ENCODE results near the gene ING4. TPM values are rescaled to one million over a fixed set of nuclear protein-coding genes. Genes with fewer than 3 reads are reported as not detected.

The ING4 gene
- total RNA-seq, 4 donors from 2014 or later, result 53.2 to 85.0 (median 70.6) TPM

DNA sequence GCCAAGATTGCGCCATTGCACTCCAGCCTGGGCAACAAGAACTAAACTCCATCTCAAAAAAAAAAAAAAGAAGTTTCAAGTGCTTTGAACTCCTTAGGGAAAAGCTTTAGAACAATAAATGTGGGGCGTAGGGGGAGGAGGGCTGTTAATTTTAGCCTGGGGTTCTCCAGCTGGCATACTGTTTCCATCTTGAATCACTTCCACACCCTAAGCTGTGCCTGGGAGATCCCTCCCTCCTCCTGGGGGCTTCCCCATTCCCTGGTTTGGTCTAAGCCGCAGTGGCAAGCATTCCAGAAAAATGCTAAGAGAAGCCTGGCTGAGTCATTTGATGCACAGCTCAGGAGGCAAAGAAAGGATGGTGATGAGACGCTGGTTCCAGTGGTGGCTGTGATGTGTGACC lies 28.6 kb upstream of the ING4 start:
- no peaks in the 10 kb centered on the region for H3K36me3 ChIP-seq
- no peaks in the 10 kb centered on the region for H3K9me3 ChIP-seq
- no peak overlapping the region for H3K27ac ChIP-seq
- 57% methylated on average over 4 of the region's 4 CpGs for WGBS
- peaks cover 15% of the 10 kb centered on the region for H3K27me3 ChIP-seq
- H3K4me1 ChIP-seq, result peaks cover 34% of the 10 kb centered on the region
- no peak for DNase-seq (ENCODE audit: low spot score in 2 of 2)
- no peak overlapping the region for H3K4me3 ChIP-seq
- TF ChIP-seq POLR2AphosphoS5 (IDR thresholded peaks at IDR 0.05) (no peak), EP300 (IDR thresholded peaks at IDR 0.05) (no peak), POLR2A (IDR thresholded peaks at IDR 0.05) (no peak)
- TF ChIP-seq, protein P1, sequence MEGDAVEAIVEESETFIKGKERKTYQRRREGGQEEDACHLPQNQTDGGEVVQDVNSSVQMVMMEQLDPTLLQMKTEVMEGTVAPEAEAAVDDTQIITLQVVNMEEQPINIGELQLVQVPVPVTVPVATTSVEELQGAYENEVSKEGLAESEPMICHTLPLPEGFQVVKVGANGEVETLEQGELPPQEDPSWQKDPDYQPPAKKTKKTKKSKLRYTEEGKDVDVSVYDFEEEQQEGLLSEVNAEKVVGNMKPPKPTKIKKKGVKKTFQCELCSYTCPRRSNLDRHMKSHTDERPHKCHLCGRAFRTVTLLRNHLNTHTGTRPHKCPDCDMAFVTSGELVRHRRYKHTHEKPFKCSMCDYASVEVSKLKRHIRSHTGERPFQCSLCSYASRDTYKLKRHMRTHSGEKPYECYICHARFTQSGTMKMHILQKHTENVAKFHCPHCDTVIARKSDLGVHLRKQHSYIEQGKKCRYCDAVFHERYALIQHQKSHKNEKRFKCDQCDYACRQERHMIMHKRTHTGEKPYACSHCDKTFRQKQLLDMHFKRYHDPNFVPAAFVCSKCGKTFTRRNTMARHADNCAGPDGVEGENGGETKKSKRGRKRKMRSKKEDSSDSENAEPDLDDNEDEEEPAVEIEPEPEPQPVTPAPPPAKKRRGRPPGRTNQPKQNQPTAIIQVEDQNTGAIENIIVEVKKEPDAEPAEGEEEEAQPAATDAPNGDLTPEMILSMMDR (IDR thresholded peaks at IDR 0.05), result no peak

DNA sequence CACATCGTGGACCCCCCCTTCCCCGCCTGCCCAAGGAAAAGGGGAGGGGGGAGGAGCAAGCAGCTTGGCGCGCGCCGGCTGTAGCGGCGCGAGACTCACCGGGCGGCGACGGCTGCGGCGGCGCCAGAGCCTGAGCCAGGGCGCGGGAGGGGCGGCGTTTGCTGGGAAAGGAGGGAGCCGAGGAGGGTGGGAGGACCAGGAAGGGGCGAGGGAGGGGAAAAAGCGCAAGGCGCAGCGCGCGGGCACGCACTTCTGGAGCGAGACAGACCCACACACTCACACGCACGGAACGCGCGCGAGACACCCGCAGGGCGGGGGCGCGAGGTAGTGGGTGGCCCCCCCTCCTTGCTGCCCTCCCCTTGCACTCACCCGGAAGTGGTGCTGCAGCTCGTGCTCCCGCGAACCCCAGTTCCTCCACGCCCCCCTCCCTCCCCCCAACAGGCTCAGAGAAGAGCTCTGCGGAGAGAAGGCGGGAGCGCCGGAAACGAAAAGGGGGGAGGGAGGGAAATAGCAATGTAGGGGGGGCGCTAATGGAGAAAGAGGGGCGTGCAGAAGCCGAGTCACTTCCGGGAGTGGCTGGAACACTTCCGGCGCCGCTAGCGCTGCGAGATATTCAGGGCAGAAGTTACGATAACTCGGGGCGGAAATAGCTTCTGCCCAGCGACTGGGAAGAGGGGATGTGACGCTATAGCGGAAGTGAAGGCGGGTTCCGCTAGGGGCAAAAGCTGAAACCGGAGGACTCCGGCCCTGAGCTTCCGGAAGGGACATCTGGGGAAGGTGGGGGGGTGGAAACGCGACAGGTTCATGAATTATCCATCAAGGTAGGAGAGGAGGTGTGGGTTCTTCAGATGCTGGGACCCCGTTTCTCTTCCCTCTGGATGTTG lies 26.3 kb upstream of the ING4 start, which contains the start of gene ZNF384:
TSS of gene ZNF384 (minus strand) at position 377 of the 884 bp plus-strand sequence. CDS start 9,855 bp downstream, outside the sequence.
- Histone ChIP-seq H3K4me1 (peaks cover 34% of the 10 kb centered on the region), H3K9me3 (no peaks in the 10 kb centered on the region), H3K4me3 (peak within 1 kb of the TSS; percentile 84), H3K27ac (peak within 1 kb of the TSS; percentile 95), H3K36me3 (no peaks in the 10 kb centered on the region), H3K27me3 (no peaks in the 10 kb centered on the region)
- TF ChIP-seq EP300 (IDR thresholded peaks at IDR 0.05) (no peak), POLR2AphosphoS5 (IDR thresholded peaks at IDR 0.05) (peak in 2 of 3 donors; percentile 82 to 83), POLR2A (IDR thresholded peaks at IDR 0.05) (peak; percentile 40 to 50)
- TF ChIP-seq, protein P1 (IDR thresholded peaks at IDR 0.05), result peak in 1 of 2 donors; percentile 29
- WGBS, result 1% methylated on average over 69 of the region's 72 CpGs
- peak; percentile 98 to 99 for DNase-seq (ENCODE audit: low spot score in 2 of 2)

DNA sequence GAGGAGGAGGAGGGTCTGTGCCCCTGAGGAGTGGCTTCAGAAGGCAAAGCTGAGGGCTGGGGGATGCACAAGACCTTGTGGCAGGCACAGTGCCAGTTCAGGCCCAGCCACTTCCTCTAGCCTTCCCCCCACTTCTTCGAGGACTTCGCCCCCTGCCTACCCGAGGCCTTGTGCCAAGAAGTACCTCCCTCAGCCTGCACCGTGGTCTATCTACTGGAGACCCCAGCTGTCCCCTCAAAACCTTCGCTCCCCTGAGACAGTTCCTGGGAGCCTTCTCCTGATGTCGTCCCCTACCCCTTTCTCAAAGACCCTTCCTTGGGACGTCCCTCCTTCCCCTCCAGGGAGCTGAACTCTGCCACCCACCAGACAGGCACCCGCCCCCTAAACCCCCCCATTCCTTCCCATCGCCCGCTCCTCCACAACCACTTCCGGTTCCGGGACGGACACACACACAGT lies 25.7 kb upstream of the ING4 start:
- peaks cover 34% of the 10 kb centered on the region for H3K4me1 ChIP-seq

DNA sequence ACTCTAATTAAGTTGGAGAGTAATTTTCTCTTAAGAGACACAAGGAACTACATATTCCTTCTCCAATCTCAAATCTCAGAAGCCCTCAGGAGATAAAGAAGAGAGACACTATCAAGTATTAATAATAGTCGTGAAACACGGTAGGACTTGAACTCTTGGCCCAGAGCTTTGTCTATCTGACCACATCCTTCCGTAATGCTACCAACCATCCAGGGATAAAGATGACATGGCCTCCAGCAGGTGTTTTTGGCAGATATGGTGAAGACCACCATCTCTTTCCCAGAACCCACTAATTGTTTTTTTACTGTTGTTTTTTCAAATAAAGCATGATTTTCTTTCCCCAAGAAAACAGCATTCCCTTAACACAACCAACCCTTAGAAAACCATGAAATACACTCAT lies 22.9 kb upstream of the ING4 start:
- 86% methylated on average over 3 of the region's 3 CpGs for WGBS

More for the DNA sequence above, 25.7 kb upstream of the ING4 start:
- TF ChIP-seq, protein P1 (IDR thresholded peaks at IDR 0.05), result no peak
- TF ChIP-seq POLR2AphosphoS5 (IDR thresholded peaks at IDR 0.05) (no peak), EP300 (IDR thresholded peaks at IDR 0.05) (no peak), POLR2A (IDR thresholded peaks at IDR 0.05) (no peak)
- under 1% methylated on average over 13 of the region's 13 CpGs for WGBS
- Histone ChIP-seq H3K27me3 (no peaks in the 10 kb centered on the region), H3K27ac (peak overlapping the region; percentile 95), H3K36me3 (no peaks in the 10 kb centered on the region), H3K9me3 (no peaks in the 10 kb centered on the region), H3K4me3 (peak overlapping the region; percentile 84)
- peak in 1 of 2 donors; percentile 80 for DNase-seq (ENCODE audit: low spot score in 2 of 2)

More for the DNA sequence above, 22.9 kb upstream of the ING4 start:
- Histone ChIP-seq H3K27ac (no peak overlapping the region), H3K4me3 (no peak overlapping the region), H3K4me1 (peaks cover 32% of the 10 kb centered on the region), H3K9me3 (no peaks in the 10 kb centered on the region), H3K27me3 (no peaks in the 10 kb centered on the region), H3K36me3 (peaks cover 10% of the 10 kb centered on the region)
- no peak for DNase-seq (ENCODE audit: low spot score in 2 of 2)
- no peak for TF ChIP-seq POLR2AphosphoS5 (IDR thresholded peaks at IDR 0.05)
- TF ChIP-seq POLR2A (IDR thresholded peaks at IDR 0.05), result no peak
- TF ChIP-seq, protein P1 (IDR thresholded peaks at IDR 0.05), result no peak
- no peak for TF ChIP-seq EP300 (IDR thresholded peaks at IDR 0.05)
